Hepatocyte (in vitro differentiated cells): ENCODE data around the gene SLC35F6. TPM values are rescaled to one million over a fixed set of nuclear protein-coding genes. Genes with fewer than 3 reads are reported as not detected.

Experiments
- DNase-seq: peaks from one replicate; pipeline ENCODE4 v3.0.0-alpha.2; 2016; ENCODE audit warnings: low spot score
- H2AFZ ChIP-seq: fragments of 200-600 bp; sonication (generic); 2 replicates; pipeline ENCODE4 v1.6.0; 2016; ENCODE audit warnings: antibody characterized with exemption, mild to moderate bottlenecking
- H3K27ac ChIP-seq: fragments of 200-600 bp; sonication (generic); 2 replicates; pipeline ENCODE4 v1.5.1; 2016; ENCODE audit warnings: mild to moderate bottlenecking
- H3K27me3 ChIP-seq: fragments of 200-600 bp; sonication (generic); 2 replicates; pipeline ENCODE4 v1.6.1; 2016
- H3K36me3 ChIP-seq: fragments of 200-600 bp; sonication (generic); replicated peaks from 2 replicates; pipeline ENCODE4 v1.5.1; 2016; ENCODE audit warnings: low read depth; ENCODE audit not compliant: insufficient read depth
- H3K4me1 ChIP-seq: fragments of 200-600 bp; sonication (generic); 2 replicates; pipeline ENCODE4 v1.5.1; 2016; ENCODE audit warnings: mild to moderate bottlenecking, moderate library complexity; ENCODE audit not compliant: insufficient read depth
- H3K4me2 ChIP-seq: fragments of 200-600 bp; sonication (generic); 2 replicates; pipeline ENCODE4 v1.6.0; 2016
- H3K4me3 ChIP-seq: fragments of 200-600 bp; sonication (generic); 2 replicates; pipeline ENCODE4 v1.5.1; 2016; ENCODE audit warnings: mild to moderate bottlenecking
- H3K79me2 ChIP-seq: fragments of 200-600 bp; sonication (generic); 2 replicates; pipeline ENCODE4 v1.6.0; 2017; ENCODE audit warnings: mild to moderate bottlenecking
- H3K9me2 ChIP-seq: fragments of 200-600 bp; sonication (generic); replicated peaks from 2 replicates; pipeline ENCODE4 v1.6.0; 2017; ENCODE audit warnings: mild to moderate bottlenecking; ENCODE audit not compliant: insufficient read depth
- H3K9me3 ChIP-seq: fragments of 200-600 bp; sonication (generic); 2 replicates; pipeline ENCODE4 v1.5.1; 2016; ENCODE audit warnings: low read depth, mild to moderate bottlenecking
- H4K20me1 ChIP-seq: fragments of 200-600 bp; sonication (generic); 2 replicates; pipeline ENCODE4 v1.6.0; 2016; ENCODE audit warnings: mild to moderate bottlenecking; ENCODE audit not compliant: insufficient read depth, poor library complexity, severe bottlenecking
- EZH2 ChIP-seq: fragments of 200-600 bp; sonication (generic); IDR thresholded peaks from 2 replicates; pipeline ENCODE4 v1.6.1; 2016; ENCODE audit warnings: antibody characterized with exemption, mild to moderate bottlenecking, borderline replicate concordance
- EZH2phosphoT487 ChIP-seq: fragments of 200-600 bp; sonication (generic); IDR thresholded peaks from one replicate; pipeline ENCODE4 v1.6.1; 2018; ENCODE audit warnings: antibody characterized with exemption, mild to moderate bottlenecking, low read depth, moderate library complexity; ENCODE audit not compliant: unreplicated experiment, severe bottlenecking
- WGBS: methylation state at CpG from one replicate; pipeline ENCODE4 v1.1.6; 2016; ENCODE audit warnings: low lambda C conversion rate; ENCODE audit errors: missing lambda C conversion rate; 5-methylcytosine and 5-hydroxymethylcytosine counted together
- polyA plus RNA-seq: library from polyadenylated mRNA; unstranded; fragments of >200 nt; fragmentation: Nextera tagmentation; extraction: Ambion mirVana; gene quantifications from 2 replicates; pipeline ENCODE4 v1.2.1, GENCODE V29; 2016
- total RNA-seq: library from RNA; depleted of rRNA; stranded (reverse); fragments of >200 nt; gene quantifications from 2 replicates; pipeline ENCODE4 v1.2.3, GENCODE V29; 2014
- TF ChIP-seq, protein P1 (sequence below): fragments of 200-600 bp; sonication (generic); IDR thresholded peaks from 2 replicates; pipeline ENCODE4 v1.5.1; 2016; ENCODE audit warnings: antibody characterized with exemption, mild to moderate bottlenecking; ENCODE audit not compliant: poor library complexity

Gene SLC35F6
- total and polyA plus RNA-seq, 2 experiments from 2014 or later = 16.6 to 30.2 TPM

- H3K79me2 ChIP-seq = no peaks in the 10 kb centered on the region
- H3K4me2 ChIP-seq = no peak overlapping the region
- no peaks in the 10 kb centered on the region for H3K9me2 ChIP-seq
- no peak overlapping the region for H3K27ac ChIP-seq
- no peak for TF ChIP-seq EZH2phosphoT487
- TF ChIP-seq, protein P1, sequence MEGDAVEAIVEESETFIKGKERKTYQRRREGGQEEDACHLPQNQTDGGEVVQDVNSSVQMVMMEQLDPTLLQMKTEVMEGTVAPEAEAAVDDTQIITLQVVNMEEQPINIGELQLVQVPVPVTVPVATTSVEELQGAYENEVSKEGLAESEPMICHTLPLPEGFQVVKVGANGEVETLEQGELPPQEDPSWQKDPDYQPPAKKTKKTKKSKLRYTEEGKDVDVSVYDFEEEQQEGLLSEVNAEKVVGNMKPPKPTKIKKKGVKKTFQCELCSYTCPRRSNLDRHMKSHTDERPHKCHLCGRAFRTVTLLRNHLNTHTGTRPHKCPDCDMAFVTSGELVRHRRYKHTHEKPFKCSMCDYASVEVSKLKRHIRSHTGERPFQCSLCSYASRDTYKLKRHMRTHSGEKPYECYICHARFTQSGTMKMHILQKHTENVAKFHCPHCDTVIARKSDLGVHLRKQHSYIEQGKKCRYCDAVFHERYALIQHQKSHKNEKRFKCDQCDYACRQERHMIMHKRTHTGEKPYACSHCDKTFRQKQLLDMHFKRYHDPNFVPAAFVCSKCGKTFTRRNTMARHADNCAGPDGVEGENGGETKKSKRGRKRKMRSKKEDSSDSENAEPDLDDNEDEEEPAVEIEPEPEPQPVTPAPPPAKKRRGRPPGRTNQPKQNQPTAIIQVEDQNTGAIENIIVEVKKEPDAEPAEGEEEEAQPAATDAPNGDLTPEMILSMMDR = peak; percentile 16
- H3K36me3 ChIP-seq = no peaks in the 10 kb centered on the region
- no peaks in the 10 kb centered on the region for H3K27me3 ChIP-seq
- no peak overlapping the region for H3K4me3 ChIP-seq
- H4K20me1 ChIP-seq = no peaks in the 10 kb centered on the region
- H3K9me3 ChIP-seq = no peaks in the 10 kb centered on the region
- peak; percentile 46 for DNase-seq
- WGBS = 62% methylated on average over 8 of the region's 8 CpGs
- peaks cover 4% of the 10 kb centered on the region for H3K4me1 ChIP-seq
- no peak overlapping the region for H2AFZ ChIP-seq
These were observed 23.2 kb upstream of the SLC35F6 start for GRCh38 chr2:26740890-26741302.

DNA sequence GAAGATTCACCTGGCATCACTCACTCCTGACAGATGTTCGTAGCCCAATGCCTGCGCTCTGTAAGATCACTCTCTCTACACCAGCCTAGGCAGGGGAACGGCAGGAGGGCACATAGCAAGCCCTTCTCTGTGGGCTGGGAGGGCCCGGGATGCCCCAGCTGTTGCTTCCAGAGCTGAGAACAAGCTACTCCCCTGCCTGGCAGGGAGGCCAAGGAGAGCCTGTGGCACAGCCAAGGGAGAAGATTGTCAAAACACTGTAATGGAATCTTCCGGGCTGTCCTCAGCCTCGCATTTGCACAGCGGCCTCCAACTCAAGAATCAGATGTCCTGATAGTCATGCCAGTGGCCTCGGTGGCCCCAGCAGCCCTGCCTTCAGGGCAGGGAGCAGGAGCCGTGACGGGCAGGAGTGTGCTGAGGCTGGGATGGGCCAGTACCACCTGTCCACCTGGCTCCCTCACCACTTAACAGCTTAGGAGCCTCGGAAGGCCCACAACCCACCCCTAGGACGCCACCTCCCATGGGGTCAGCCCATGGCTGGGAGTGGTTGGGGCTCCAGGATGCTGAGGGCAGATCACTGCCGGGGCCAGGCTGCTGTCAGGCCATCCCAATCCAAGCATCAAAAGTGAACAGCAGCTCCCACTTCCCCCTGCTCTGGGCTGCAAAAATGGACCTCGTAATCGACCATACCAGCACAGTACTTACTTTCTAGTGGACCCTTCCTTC lies 21.9 kb upstream of the SLC35F6 start:
- no peak for DNase-seq
- TF ChIP-seq, protein P1 = no peak
- TF ChIP-seq EZH2 = no peak
- TF ChIP-seq EZH2phosphoT487 = no peak
- peaks cover 4% of the 10 kb centered on the region for H3K4me1 ChIP-seq

GRCh38 chr2:26743852-26744251 lies 20.2 kb upstream of the SLC35F6 start:
- no peak overlapping the region for H3K4me2 ChIP-seq
- H2AFZ ChIP-seq = no peak overlapping the region
- TF ChIP-seq EZH2phosphoT487 (no peak), EZH2 (no peak)
- TF ChIP-seq, protein P1 = no peak
- H3K9me2 ChIP-seq = no peaks in the 10 kb centered on the region
- no peaks in the 10 kb centered on the region for H3K79me2 ChIP-seq
- H3K27me3 ChIP-seq = no peaks in the 10 kb centered on the region
- peaks cover 4% of the 10 kb centered on the region for H3K4me1 ChIP-seq
- no peaks in the 10 kb centered on the region for H3K36me3 ChIP-seq
- DNase-seq = no peak
- no peak overlapping the region for H3K27ac ChIP-seq
- no peaks in the 10 kb centered on the region for H4K20me1 ChIP-seq
- WGBS = 86% methylated on average over 3 of the region's 3 CpGs
- no peaks in the 10 kb centered on the region for H3K9me3 ChIP-seq
- no peak overlapping the region for H3K4me3 ChIP-seq

More for the DNA sequence above, 21.9 kb upstream of the SLC35F6 start:
- Histone ChIP-seq H2AFZ (no peak overlapping the region), H3K27me3 (no peaks in the 10 kb centered on the region), H3K4me3 (no peak overlapping the region), H3K27ac (no peak overlapping the region), H3K36me3 (no peaks in the 10 kb centered on the region), H3K9me2 (no peaks in the 10 kb centered on the region), H4K20me1 (no peaks in the 10 kb centered on the region), H3K79me2 (no peaks in the 10 kb centered on the region), H3K9me3 (no peaks in the 10 kb centered on the region), H3K4me2 (no peak overlapping the region)
- 96% methylated on average over 15 of the region's 15 CpGs for WGBS
